ENCODE data around the gene PRKCB. TPM values are rescaled to one million over a fixed set of nuclear protein-coding genes. Genes with fewer than 3 reads are reported as not detected.

Gene PRKCB
- total and polyA plus RNA-seq, 2 of the 8 experiments (the other 6 are each of a cell fraction or from before 2014, with no cell fraction given), result 7.1 to 12.1 TPM

DNA sequence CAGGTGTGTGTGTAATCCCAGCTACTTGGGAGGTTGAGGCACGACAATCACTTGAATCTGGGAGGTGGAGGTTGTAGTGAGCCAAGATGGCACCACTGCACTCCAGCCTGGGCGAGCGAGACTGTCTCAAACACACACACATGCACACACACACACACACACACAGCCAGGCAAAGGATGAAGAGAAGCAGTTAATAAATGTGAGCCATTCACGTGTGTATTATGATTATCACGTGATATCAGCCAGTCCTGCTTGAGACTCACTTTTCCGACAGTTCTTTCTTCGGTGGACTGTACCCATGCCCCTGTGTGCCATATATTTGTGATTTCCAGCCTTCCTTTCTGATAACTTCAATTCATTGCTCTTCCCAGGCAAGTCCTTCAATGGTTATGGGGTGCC lies 119.3 kb downstream of the PRKCB start (continued):
- TF ChIP-seq TBP (IDR thresholded peaks at IDR 0.05; ENCODE audit: low read depth, low read length) (no peak), GABPA (IDR thresholded peaks at IDR 0.05; ENCODE audit: borderline replicate concordance, insufficient read depth, low read length) (no peak), EGR1 (IDR thresholded peaks at IDR 0.05; ENCODE audit: borderline replicate concordance, low read depth, low read length) (no peak), POLR2AphosphoS5 (IDR thresholded peaks at IDR 0.05; ENCODE audit: low read depth, low read length) (no peak), ZNF274 (IDR thresholded peaks at IDR 0.05; ENCODE audit: borderline replicate concordance, extremely low read depth, low read length) (no peak), RXRA (IDR thresholded peaks at IDR 0.05; ENCODE audit: insufficient read depth, low read depth, low read length) (no peak)
- TF ChIP-seq, protein P1, sequence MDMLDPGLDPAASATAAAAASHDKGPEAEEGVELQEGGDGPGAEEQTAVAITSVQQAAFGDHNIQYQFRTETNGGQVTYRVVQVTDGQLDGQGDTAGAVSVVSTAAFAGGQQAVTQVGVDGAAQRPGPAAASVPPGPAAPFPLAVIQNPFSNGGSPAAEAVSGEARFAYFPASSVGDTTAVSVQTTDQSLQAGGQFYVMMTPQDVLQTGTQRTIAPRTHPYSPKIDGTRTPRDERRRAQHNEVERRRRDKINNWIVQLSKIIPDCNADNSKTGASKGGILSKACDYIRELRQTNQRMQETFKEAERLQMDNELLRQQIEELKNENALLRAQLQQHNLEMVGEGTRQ (IDR thresholded peaks at IDR 0.05; ENCODE audit: low read length), result no peak
